NCI-H1092 (cell line): Measurements from ENCODE around the gene ALAS1.

ENCODE experiments used
- DNase-seq: peaks from one replicate; lab custom pipeline; 2025; lab: John Stamatoyannopoulos, UW

ALAS1 gene

GRCh38 chr3:52221141-52221562 is 23.2 kb downstream of the ALAS1 start:
- no peak for DNase-seq

- no peak for DNase-seq
Measured at GRCh38 chr3:52221563-52222318, 23.8 kb downstream of the ALAS1 start.

GRCh38 chr3:52222319-52223221 is 24.6 kb downstream of the ALAS1 start:
- DNase-seq, result no peak

GRCh38 chr3:52223449-52224408 is 25.8 kb downstream of the ALAS1 start:
- DNase-seq, result no peak

- DNase-seq, result no peak
Measured at GRCh38 chr3:52225452-52226228, 27.7 kb downstream of the ALAS1 start, which contains the start of gene TLR9. TSS of gene TLR9 (minus strand) at chr3:52225645. CDS start at chr3:52225529, 116 bp downstream.

GRCh38 chr3:52226229-52226817 is 28.4 kb downstream of the ALAS1 start:
- no peak for DNase-seq

- DNase-seq, result no peak
Measured at GRCh38 chr3:52227117-52227516, 29.2 kb downstream of the ALAS1 start.

- no peak for DNase-seq
Measured at GRCh38 chr3:52227766-52228165, 29.8 kb downstream of the ALAS1 start.

- DNase-seq, result no peak
Measured at GRCh38 chr3:52228266-52228665, 30.3 kb downstream of the ALAS1 start.

- DNase-seq, result no peak
Measured at GRCh38 chr3:52228751-52229291, 30.9 kb downstream of the ALAS1 start.

- no peak for DNase-seq
Measured at GRCh38 chr3:52229656-52230055, 31.7 kb downstream of the ALAS1 start.

- DNase-seq, result no peak
Measured at GRCh38 chr3:52230461-52230860, 32.5 kb downstream of the ALAS1 start.

- DNase-seq, result no peak
Measured at GRCh38 chr3:52230889-52231499, 33.0 kb downstream of the ALAS1 start.

- DNase-seq, result no peak
Measured at GRCh38 chr3:52231502-52232278, 33.7 kb downstream of the ALAS1 start.

GRCh38 chr3:52232279-52233107 is 34.5 kb downstream of the ALAS1 start:
- no peak for DNase-seq

GRCh38 chr3:52233108-52233591 is 35.2 kb downstream of the ALAS1 start:
- DNase-seq, result no peak

- DNase-seq, result no peak
Measured at GRCh38 chr3:52233968-52234367, 36.0 kb downstream of the ALAS1 start.
